ENCODE results near the gene ADAMTS4. TPM values are rescaled to one million over a fixed set of nuclear protein-coding genes. Genes with fewer than 3 reads are reported as not detected.

ADAMTS4 gene
- total and polyA plus RNA-seq, 9 of the 15 experiments (the other 6 are each of a cell fraction or from before 2014, with no cell fraction given), result 0.07 to 3.7 (median 0.41) TPM

DNA sequence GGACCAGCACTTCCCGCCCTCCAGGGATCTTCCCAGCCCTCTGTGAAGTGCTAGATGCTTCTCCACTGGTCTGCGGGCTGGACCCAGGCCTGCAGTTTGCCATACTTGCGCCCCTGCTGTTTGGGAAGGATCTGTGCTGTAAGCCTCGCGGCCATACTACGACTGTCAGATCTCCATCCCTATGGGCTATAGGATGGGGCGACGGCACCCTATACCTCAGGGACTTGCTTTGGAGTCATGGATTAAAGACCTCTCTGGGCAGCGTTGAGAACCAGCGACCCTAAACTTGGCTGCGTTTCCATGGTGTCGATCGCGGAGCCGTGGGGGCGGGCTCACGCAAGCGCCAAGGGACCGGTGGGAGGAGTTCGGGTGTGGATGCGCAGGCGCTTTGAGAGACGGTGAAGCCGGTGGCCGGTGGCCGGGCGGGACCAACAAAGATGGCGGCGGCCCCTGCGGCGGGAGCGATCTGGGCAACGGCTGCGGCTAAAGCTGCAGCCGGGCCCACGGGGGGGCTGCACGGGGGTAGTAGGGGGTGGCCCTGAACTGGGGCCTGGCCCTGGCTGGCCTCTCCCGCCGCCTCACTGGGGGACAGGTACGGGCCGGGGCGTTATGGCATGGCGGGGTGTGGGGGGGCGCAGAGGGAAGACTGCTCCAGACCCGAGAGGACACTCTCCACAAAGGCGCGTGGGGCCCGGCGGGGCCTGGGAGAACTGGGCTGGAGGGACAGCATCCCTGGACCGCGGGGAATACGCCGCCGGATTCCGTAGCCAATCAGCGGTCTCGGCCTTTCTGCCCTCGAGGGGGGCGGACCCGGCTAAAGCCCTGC, 39.6 kb downstream of the ADAMTS4 start, which contains the start of gene USP21:
TSS of gene USP21 (plus strand) at position 414 of the 826 bp plus-strand sequence. CDS start 1,141 bp downstream, outside the sequence.
- in situ Hi-C loops (cut with MboI) (no loop called here), intact Hi-C loops (cut with micrococcal nuclease) (loop anchor here (2.0 kb wide), 1 partner anchor 18 kb away; the partner anchor contains the start of gene B4GALT3)
- Histone ChIP-seq H2AFZ (ENCODE audit: low read depth, low read length) (peak within 1 kb of the TSS; percentile 92), H3K4me2 (ENCODE audit: insufficient read depth, low read length) (peak within 1 kb of the TSS; percentile 95), H3K4me1 (replicated peaks in 1 of 2; ENCODE audit: control insufficient read depth in 2 of 2, insufficient read depth in 2 of 2, low read length in 2 of 2) (peaks cover 50 to 62% of the 10 kb centered on the region in 2 experiments), H3K79me2 (ENCODE audit: control insufficient read depth, insufficient read depth, low read length) (peaks cover 63% of the 10 kb centered on the region), H3K9me3 (replicated peaks; ENCODE audit: control insufficient read depth, insufficient read depth, low read depth, low read length) (no peaks in the 10 kb centered on the region), H3K9ac (ENCODE audit: insufficient read depth in 1 of 2, low read depth in 2 of 2, low read length in 2 of 2) (peak within 1 kb of the TSS; percentile 77 to 98), H3K4me3 (peak within 1 kb of the TSS; percentile 75), H3K27me3 (ENCODE audit: control insufficient read depth in 2 of 2, insufficient read depth in 2 of 2, low read length in 2 of 2) (no peaks in the 10 kb centered on the region), H3K9me1 (ENCODE audit: control insufficient read depth, insufficient read depth, low read length) (no peaks in the 10 kb centered on the region), H4K20me1 (replicated peaks; ENCODE audit: control insufficient read depth, insufficient read depth, low read length) (no peaks in the 10 kb centered on the region), H3K36me3 (ENCODE audit: control insufficient read depth, insufficient read depth, low read length) (peaks cover 60% of the 10 kb centered on the region), H3K27ac (ENCODE audit: extremely low read depth, low read depth, low read length) (peak within 1 kb of the TSS; percentile 72)
- whole genome bisulfite sequencing (ENCODE audit: insufficient coverage, low coverage, missing lambda C conversion rate), result 2% methylated on average over 40 of the region's 60 CpGs
- POLR2A ChIA-PET, result interaction anchor here (0.5 to 2.2 kb wide), 7 partner anchors 9 to 280 kb away, joined by 3 to 6 read pairs (median 4); partner anchors contain the start of genes DEDD and SDHC
- FAIRE-seq (peak; percentile 80), DNase-seq (ENCODE audit: extremely low read depth in 1 of 4, low spot score in 3 of 4) (peak; percentile 94 to 96 (median 94)), ATAC-seq (peak; percentile 91)
- CTCF ChIA-PET (ENCODE audit: low intra/inter-chr PET ratio), result interaction anchor here (0.6 kb wide), 1 partner anchor 246 kb away, joined by 4 read pairs; no protein-coding TSS in a partner anchor
- BruUV-seq (replicated peaks), result TSS peak; percentile 22
- TF ChIP-seq, protein P1, sequence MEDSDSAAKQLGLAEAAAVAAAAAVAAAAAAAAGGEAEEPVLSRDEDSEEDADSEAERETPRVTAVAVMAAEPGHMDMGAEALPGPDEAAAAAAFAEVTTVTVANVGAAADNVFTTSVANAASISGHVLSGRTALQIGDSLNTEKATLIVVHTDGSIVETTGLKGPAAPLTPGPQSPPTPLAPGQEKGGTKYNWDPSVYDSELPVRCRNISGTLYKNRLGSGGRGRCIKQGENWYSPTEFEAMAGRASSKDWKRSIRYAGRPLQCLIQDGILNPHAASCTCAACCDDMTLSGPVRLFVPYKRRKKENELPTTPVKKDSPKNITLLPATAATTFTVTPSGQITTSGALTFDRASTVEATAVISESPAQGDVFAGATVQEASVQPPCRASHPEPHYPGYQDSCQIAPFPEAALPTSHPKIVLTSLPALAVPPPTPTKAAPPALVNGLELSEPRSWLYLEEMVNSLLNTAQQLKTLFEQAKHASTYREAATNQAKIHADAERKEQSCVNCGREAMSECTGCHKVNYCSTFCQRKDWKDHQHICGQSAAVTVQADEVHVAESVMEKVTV (CRISPR knock-in tag; IDR thresholded peaks at IDR 0.05), result no peak
- TF ChIP-seq MEF2A (IDR thresholded peaks at IDR 0.05; ENCODE audit: control insufficient read depth, low read depth, low read length) (no peak), TCF7L2 (IDR thresholded peaks at IDR 0.05; ENCODE audit: low read depth, low read length) (no peak), SLC30A9 (CRISPR knock-in tag; IDR thresholded peaks at IDR 0.05) (no peak), HDGF (IDR thresholded peaks at IDR 0.05) (peak; percentile 82; the same call in 1 of the 2 replicates), DMBX1 (CRISPR knock-in tag; IDR thresholded peaks at IDR 0.05; ENCODE audit: borderline replicate concordance) (no peak), SMARCC2 (IDR thresholded peaks at IDR 0.05; ENCODE audit: low read depth) (no peak), HDAC6 (IDR thresholded peaks at IDR 0.05; ENCODE audit: low read depth, low read length) (no peak), ZNF77 (CRISPR knock-in tag; IDR thresholded peaks at IDR 0.05) (no peak), ZNF780A (CRISPR knock-in tag; IDR thresholded peaks at IDR 0.05) (no peak), SMARCE1 (IDR thresholded peaks at IDR 0.05) (no peak)
- TF ChIP-seq, protein P2, sequence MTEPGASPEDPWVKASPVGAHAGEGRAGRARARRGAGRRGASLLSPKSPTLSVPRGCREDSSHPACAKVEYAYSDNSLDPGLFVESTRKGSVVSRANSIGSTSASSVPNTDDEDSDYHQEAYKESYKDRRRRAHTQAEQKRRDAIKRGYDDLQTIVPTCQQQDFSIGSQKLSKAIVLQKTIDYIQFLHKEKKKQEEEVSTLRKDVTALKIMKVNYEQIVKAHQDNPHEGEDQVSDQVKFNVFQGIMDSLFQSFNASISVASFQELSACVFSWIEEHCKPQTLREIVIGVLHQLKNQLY (CRISPR knock-in tag; conservative IDR thresholded peaks at IDR 0.05), result no peak
- TF ChIP-seq, protein P3, sequence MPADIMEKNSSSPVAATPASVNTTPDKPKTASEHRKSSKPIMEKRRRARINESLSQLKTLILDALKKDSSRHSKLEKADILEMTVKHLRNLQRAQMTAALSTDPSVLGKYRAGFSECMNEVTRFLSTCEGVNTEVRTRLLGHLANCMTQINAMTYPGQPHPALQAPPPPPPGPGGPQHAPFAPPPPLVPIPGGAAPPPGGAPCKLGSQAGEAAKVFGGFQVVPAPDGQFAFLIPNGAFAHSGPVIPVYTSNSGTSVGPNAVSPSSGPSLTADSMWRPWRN (IDR thresholded peaks at IDR 0.05; ENCODE audit: low read depth), result no peak
- TF ChIP-seq, protein P4, sequence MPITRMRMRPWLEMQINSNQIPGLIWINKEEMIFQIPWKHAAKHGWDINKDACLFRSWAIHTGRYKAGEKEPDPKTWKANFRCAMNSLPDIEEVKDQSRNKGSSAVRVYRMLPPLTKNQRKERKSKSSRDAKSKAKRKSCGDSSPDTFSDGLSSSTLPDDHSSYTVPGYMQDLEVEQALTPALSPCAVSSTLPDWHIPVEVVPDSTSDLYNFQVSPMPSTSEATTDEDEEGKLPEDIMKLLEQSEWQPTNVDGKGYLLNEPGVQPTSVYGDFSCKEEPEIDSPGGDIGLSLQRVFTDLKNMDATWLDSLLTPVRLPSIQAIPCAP (CRISPR knock-in tag; IDR thresholded peaks at IDR 0.05; ENCODE audit: borderline replicate concordance), result no peak
